Breast epithelium (tissue), 3 donors: ENCODE results near the gene GATAD2B.

ENCODE experiments used
- POLR2A ChIP-seq: fragments of 450-650 bp; IDR thresholded peaks from one replicate; pipeline ENCODE4 v1.6.1; 2016; ENCODE audit warnings: antibody characterized with exemption, mild to moderate bottlenecking, moderate library complexity
- POLR2AphosphoS5 ChIP-seq, 3 donors: sonication (generic); formaldehyde crosslinking; IDR thresholded peaks; one replicate each; pipeline ENCODE4 v1.6.1; 2017; ENCODE audit warnings: antibody characterized with exemption in 3 of 3
- TF ChIP-seq, protein P1 (sequence below), 3 donors: fragments of 450-650 bp; IDR thresholded peaks; one replicate each; pipeline ENCODE4 v1.5.1; 2016 to 2017; ENCODE audit warnings: antibody characterized with exemption in 3 of 3, mild to moderate bottlenecking in 3 of 3, moderate library complexity in 3 of 3

- TF ChIP-seq, protein P1, sequence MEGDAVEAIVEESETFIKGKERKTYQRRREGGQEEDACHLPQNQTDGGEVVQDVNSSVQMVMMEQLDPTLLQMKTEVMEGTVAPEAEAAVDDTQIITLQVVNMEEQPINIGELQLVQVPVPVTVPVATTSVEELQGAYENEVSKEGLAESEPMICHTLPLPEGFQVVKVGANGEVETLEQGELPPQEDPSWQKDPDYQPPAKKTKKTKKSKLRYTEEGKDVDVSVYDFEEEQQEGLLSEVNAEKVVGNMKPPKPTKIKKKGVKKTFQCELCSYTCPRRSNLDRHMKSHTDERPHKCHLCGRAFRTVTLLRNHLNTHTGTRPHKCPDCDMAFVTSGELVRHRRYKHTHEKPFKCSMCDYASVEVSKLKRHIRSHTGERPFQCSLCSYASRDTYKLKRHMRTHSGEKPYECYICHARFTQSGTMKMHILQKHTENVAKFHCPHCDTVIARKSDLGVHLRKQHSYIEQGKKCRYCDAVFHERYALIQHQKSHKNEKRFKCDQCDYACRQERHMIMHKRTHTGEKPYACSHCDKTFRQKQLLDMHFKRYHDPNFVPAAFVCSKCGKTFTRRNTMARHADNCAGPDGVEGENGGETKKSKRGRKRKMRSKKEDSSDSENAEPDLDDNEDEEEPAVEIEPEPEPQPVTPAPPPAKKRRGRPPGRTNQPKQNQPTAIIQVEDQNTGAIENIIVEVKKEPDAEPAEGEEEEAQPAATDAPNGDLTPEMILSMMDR (IDR thresholded peaks at IDR 0.05), result no peak
- TF ChIP-seq POLR2A (no peak), POLR2AphosphoS5 (IDR thresholded peaks at IDR 0.05) (no peak)
Observed at GRCh38 chr1:153944005-153944826, 21.4 kb upstream of the GATAD2B start.
